ENCODE measurements around the gene CYYR1.

The CYYR1 gene

GRCh38 chr21:26423511-26423910, 149.6 kb downstream of the CYYR1 start:
- no peak for DNase-seq

GRCh38 chr21:26422706-26423105, 150.4 kb downstream of the CYYR1 start:
- DNase-seq = no peak

- DNase-seq = no peak
Measured at GRCh38 chr21:26422138-26422537, 150.9 kb downstream of the CYYR1 start.

GRCh38 chr21:26421724-26422123, 151.4 kb downstream of the CYYR1 start:
- no peak for DNase-seq

Measured in NCI-H524 treated with DMSO at 0.1 percent for 48 hours (cell line).